Measurements from ENCODE around the gene PPP1R37.

Gene PPP1R37

DNA sequence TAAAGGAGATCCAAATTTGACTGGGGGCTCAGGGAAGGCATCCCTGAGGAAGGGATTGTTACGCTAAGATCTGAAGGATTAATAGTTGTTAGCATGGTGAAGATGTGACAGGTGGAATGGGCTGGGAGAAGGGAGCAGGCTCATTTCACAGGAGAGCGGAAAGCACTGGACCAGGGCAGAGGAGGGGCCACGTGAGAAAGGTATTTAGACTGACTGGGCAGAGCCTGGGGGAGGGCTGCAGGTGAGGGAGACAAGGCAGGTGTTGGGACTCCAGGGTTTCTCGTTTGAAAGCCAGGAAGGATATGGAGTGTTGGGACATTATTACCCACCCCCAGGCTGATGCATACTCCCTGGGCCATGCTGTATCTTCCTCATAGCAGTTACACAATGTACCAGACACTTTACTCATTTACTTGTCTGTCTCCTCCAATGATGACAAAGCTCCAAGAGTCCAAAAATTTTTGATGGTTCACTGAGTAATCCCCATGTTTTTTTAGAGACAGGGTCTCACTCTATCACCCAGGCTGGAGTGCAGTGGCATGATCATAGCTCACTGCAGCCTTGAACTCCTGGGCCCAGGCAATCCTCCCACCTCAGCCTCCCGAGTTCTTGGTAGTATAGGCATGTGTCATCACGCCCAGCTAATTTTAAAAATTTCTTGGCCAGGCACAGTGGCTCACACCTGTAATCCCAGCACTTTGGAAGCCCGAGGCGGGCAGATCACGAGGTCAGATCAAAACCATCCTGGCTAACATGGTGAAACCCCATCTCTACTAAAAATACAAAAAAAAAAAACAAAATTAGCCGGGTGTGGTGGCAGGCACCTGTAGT, 82.8 kb downstream of the PPP1R37 start:
- DNase-seq: no peak

DNA sequence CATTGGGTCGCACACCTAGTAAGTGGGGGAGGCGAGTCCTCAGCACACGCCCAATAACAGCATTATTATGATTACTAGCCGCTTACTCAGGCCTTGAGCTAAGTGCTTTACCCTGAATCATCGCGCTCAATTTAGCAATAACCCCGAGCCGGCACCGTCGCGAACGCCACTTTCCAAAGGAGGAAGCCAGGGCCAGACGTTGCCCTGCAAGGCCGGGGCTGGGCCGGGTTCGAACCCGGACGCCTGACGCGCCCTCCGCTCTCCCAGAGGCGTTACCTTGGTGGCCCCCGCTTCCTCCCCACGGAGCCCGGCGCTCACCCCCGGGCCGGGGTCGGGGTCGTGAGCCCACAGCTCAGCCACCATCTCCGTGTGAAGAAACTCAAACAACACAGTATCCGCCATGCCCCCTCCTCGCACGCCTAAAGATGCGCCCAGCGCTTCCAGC, 84.9 kb downstream of the PPP1R37 start, which contains the start of gene TRAPPC6A:
TSS of gene TRAPPC6A (minus strand) at position 421 of the 445 bp plus-strand sequence. CDS start at position 402, 19 bp downstream.
- DNase-seq: peak; percentile 63

DNA sequence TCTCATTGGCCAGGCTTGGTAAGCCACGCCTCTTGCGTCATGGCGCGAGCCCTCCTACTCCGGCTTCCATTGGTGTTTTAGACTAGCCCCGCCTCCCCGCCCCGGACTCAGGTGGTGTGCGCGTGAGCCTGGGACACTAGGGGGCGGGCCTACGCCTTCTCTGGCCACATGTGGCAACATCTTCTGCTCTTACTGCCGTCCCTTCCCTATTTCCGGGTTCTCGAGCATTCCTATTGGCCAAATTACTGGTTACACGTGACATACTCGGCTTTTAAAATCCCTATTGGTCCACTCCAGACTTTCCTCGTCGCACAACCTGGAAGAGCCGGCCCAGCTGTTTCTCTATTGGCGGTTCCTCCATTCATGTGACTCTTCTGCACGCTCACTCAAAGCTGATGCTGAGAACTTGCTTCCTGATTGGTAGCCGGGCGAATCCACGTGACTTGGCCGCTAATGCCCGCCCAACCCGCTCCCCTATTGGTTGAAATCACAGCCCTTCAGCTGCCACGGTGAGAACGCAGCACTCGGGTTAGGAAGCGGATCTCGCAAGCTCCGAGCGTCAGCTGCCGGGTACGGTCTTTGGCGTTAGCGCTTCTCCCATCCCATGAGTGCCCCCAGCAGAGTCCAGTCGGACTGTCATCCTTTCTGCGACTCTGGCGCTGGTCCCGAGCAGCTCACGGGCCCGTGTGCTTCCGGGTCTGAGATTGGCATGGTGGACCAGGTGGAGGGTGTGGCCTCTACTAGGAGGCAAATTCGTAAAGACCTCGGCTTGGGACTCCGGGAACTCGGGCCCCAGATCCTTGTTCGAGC, 85.5 kb downstream of the PPP1R37 start, which contains the start of gene BLOC1S3:
TSS of gene BLOC1S3 (plus strand) at position 523 of the 810 bp plus-strand sequence. CDS start 513 bp downstream, outside the sequence.
- peak; percentile 100 for DNase-seq

DNA sequence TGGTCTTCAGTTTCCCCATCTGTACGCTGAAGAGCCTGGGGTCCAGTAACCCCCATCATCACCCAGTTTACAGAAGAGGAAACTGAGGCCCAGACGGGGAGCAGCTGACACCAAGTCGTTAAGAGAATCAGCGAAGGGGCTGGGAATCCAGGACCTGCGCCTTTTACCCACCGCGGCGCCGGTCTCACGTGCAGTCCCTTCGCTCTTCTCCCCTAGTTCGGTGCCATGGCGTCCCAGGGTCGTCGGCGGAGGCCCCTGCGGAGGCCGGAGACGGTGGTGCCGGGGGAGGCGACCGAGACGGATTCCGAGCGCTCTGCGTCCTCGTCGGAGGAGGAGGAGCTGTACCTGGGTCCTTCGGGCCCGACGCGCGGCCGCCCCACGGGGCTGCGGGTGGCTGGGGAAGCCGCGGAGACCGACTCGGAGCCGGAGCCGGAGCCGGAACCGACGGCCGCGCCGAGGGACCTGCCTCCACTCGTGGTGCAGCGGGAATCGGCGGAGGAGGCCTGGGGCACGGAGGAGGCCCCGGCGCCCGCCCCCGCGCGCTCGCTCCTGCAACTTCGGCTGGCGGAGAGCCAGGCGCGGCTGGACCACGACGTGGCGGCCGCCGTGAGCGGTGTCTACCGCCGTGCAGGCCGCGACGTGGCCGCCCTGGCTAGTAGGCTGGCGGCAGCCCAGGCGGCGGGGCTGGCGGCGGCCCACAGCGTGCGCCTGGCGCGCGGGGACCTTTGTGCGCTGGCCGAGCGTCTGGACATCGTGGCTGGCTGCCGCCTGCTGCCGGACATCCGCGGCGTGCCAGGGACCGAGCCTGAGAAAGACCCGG, 86.3 kb downstream of the PPP1R37 start:
- no peak for DNase-seq

DNA sequence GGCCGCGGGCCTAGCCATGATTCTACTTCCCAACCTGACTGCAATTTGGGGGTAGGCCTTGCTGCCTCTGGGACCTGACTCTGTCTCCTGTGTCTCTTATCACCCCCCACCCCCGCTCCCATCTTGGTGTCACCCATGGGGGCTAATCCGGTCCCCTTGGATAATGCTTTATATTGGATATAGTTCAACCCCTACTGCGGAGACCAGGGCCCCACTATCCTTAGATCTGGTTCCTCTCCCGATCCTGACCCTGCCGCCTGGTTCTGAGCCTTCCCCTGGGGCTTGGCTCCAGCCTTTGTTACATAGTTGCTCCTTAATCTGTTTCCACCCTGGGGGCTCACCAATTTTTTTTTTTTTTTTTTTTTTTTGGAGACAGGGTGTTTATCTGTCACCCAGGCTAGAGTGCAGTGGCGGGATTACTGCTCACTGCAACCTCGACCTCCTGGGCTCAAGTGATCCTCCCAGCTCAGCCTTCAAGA, 87.0 kb downstream of the PPP1R37 start:
- no peak for DNase-seq

DNA sequence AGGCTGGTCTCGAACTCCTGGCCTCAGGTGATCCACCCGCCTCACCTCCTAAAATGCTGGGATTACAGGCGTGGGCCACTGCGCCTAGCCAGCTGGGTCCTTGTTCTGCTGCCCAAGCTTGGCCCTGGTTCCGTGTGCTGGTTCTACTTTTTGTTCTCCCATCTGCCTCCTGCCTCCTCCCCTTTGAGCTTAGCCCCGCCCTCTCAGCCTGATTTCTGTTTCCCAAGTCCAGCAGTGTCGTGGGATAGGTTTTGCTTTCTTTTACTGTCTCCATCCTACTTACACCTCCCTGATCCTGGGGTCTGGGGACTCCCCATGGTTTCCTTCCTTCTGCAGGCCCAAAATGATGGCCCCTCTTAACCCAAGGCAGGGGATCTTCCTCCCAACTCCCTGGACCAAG, 88.0 kb downstream of the PPP1R37 start:
- DNase-seq: no peak

DNA sequence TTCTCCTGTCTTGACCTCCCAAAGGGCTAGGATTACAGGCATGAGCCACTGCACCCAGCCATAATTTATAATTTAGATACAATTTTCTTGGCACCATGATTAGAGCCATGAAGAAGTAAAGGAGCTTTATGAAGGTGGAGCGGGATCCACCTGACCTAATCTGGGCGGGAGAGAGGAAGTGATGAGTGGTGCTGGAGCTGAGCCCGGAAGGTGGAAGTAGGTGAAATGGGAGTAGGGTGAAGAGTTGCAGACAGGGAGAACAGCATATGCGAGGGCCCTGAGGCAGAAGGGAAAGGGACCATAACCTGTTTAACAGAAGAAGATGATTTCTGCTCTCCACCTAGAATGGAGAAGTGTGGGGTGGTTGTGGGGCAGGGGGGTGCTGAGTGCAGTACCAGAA, 89.8 kb downstream of the PPP1R37 start:
- no peak for DNase-seq

DNA sequence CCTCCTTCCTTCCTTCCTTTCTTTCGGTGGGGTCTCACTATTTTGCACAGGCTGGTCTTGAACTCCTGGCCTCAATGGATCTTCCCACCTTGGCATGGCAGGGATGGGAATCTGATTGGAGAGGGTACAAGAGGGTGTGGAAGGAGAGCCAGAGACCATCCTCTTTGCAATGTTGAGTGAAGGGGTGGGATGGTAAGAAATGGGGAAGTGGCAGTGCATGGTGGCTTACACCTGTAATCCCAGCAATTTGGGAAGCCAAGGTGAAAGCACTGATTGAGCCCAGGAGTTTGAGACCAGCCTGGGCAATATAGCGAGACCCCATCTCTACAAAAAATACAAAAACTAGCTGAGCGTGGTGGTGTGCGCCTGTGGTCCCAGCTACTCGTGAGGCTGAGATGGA, 91.1 kb downstream of the PPP1R37 start:
- no peak for DNase-seq

DNA sequence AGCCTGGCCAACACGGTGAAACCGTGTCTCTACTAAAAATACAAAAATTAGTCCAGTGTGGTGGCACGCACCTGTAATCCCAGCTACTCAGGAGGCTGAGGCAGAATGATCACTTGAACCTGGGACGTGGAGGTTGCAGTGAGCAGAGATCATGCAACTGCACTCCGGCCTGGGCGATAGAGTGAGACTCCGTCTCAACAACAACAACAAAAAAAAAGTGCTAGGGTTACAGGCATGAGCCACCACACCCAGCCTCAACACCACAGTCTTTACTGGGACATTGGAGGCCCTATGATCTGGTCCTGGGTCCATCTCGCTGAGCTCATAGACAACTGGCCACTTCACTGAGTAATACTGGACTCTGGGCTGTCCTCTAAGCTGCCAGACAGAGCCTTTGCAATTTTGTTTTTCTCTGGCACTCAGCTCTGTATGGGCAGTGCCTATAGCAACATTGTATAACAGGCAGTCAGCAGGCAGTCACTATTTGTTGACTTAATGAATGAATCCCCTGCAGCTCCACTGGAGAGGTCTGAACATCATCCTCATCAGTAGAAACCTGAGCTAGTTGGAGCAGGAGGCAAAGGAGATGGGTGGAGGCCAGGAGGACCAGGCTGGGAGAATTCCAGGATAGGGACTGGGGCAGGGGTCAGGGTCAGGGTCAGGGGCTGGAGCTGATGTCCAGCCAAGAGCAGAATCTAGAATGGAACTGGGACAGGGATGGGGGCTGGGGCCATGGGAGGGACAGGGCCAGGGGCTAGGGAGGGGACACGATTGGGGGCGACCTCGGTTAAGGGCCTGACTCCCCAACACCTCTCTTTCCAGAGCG, 93.7 kb downstream of the PPP1R37 start:
- peak; percentile 7 for DNase-seq

DNA sequence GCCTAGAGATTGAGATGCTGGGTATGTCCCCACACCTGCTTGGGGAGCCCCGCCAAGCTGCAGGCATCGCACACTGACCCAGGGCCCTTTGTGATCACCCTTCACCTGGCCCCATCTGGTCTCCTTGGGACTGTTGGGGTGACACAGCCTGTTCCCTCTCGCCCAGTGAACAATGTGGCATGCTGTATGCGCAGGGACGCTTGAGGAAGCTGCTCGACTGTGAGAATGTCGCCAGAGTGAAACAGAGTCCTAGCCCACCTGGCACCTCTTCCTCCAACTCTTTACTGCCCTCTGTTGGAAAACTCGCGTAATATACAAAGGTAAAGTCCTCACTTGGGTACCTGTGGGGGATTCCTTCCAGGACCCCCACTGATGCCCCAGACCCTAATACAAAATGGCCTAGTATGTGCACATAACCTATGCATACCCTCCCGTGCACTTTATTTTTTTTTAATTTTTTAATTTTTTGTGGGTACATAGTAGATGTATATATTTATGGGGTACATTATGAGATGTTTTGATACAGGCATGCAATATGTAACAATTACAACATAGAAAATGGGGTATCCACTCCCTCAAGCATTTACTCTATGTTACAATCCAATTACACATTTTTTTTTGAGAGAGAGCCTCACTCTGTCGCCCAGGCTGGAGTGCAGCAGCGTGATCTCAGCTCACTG, 94.6 kb downstream of the PPP1R37 start:
- DNase-seq: peak; percentile 41

DNA sequence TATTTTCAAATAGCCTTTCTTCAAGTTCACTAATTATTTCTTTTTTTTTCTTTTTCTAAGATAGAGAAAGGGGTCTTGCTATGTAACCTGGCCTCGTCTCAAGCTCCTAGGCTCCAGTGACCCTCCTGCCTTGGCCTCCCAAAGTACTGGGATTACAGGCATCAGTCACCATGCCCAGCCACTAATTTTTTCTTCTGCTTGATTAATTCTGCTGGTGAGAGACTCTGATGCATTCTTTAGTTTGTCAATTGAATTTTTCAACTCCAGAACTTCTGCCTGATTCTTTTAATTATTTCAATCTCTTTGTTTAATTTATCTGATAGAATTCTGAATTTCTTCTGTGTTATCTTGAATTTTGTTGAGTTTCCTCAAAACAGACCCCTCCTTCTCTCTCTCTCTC, 97.0 kb downstream of the PPP1R37 start:
- no peak for DNase-seq

DNA sequence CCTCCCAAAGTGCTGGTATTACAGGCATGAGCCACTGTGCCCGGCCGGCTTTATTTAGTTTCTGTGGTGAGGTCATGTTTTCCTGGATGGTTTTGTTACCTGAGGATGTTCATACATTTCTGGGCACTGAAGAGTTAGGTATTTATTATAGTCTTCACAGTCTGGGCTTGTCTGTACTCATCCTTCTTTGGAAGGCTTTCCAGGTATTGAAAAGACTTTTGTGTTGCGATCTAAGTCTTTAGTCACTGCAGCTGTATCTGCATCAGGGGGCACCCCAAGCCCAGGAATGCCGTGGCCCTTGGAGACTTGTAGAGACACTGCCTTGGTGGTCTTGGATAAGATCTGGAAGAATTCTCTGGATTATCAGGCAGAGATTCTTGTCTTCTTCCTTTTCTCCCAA, 98.4 kb downstream of the PPP1R37 start:
- DNase-seq: no peak

DNA sequence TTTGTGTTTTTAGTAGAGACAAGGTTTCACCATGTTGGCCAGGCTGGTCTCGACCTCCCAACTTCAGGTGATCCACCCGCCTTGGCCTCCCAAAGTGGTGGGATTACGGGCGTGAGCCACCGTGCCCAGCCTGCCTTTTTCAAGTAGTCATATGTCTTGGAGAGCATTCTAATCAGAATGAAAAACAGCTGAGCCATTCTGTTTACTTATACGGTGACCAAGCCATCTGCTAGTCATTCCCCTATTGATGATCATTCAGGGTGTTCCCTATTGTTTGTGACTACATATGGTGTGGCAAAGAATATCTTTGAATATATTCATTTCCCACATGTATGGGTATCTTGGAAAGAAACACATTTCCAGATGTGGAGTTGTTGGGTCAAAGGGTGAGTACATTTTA, 102.8 kb downstream of the PPP1R37 start:
- DNase-seq: no peak
